ENCODE data around the gene DNAH5. TPM values are rescaled to one million over a fixed set of nuclear protein-coding genes. Genes with fewer than 3 reads are reported as not detected.

DNAH5 gene
- polyA plus RNA-seq, 3 donors: not detected

DNA sequence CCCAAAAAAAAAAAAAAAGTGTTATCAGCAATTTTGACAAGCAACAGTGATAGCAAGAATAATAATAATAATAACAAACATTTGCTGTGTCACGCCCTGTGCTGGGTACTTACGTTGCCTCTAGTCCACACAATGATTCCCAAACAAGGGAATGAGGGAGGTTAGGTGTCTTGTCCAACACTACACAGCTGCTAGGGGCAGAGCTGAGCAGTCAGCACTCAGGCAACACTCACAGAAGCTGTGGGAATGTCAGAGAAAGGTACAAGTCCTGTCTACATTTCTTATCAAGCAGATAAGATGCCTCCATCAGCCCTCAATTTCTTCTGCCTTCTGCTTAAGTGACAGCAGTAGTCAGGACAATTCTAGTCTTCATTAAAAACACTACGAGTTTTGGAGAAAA is 111.0 kb downstream of the DNAH5 start:
- Mint-ChIP-seq H3K4me1 (no peaks in the 10 kb centered on the region), H3K27ac (no peak overlapping the region), H3K4me3 (no peak overlapping the region), H3K9me3 (peaks cover 0 to 9% (median 2%) of the 10 kb centered on the region in 7 donors), H3K27me3 (ENCODE audit: low read depth in 3 of 3) (no peaks in the 10 kb centered on the region), H3K36me3 (no peaks in the 10 kb centered on the region)
- Histone ChIP-seq H4K20me1 (ENCODE audit: insufficient read depth, low read length) (no peaks in the 10 kb centered on the region), H3K4me3 (replicated peaks in 1 of 3; ENCODE audit: low read depth in 2 of 3, low read length in 3 of 3) (no peak overlapping the region), H3K4me1 (ENCODE audit: control insufficient read depth in 1 of 2, insufficient read depth in 2 of 2, low read length in 2 of 2) (no peaks in the 10 kb centered on the region), H3K9me3 (replicated peaks in 1 of 2; ENCODE audit: control insufficient read depth in 1 of 2, insufficient read depth in 1 of 2, low read length in 2 of 2) (peaks cover 0 to 6% of the 10 kb centered on the region in 2 donors), H3K27ac (ENCODE audit: low read depth in 1 of 2, low read length in 2 of 2) (no peak overlapping the region), H3K9ac (ENCODE audit: insufficient read depth, low read length, poor library complexity, severe bottlenecking) (no peak overlapping the region), H3K79me2 (ENCODE audit: insufficient read depth, low read length) (no peaks in the 10 kb centered on the region), H3K36me3 (replicated peaks in 1 of 2; ENCODE audit: control insufficient read depth in 1 of 2, insufficient read depth in 2 of 2, low read length in 2 of 2) (no peaks in the 10 kb centered on the region), H3K4me2 (replicated peaks; ENCODE audit: extremely low read depth, low read length, poor library complexity, severe bottlenecking) (no peak overlapping the region), H2AFZ (ENCODE audit: insufficient read depth, low read depth, low read length, poor library complexity, severe bottlenecking) (no peak overlapping the region), H3K27me3 (ENCODE audit: control insufficient read depth in 2 of 2, insufficient read depth in 2 of 2, low read length in 2 of 2) (no peaks in the 10 kb centered on the region)
- intact Hi-C loops (cut with micrococcal nuclease): no loop called here
- DNase-seq: no peak
- WGBS (ENCODE audit: insufficient coverage): no CpG with 5 or more reads among the region's 3 CpGs
- TF ChIP-seq, protein P1, sequence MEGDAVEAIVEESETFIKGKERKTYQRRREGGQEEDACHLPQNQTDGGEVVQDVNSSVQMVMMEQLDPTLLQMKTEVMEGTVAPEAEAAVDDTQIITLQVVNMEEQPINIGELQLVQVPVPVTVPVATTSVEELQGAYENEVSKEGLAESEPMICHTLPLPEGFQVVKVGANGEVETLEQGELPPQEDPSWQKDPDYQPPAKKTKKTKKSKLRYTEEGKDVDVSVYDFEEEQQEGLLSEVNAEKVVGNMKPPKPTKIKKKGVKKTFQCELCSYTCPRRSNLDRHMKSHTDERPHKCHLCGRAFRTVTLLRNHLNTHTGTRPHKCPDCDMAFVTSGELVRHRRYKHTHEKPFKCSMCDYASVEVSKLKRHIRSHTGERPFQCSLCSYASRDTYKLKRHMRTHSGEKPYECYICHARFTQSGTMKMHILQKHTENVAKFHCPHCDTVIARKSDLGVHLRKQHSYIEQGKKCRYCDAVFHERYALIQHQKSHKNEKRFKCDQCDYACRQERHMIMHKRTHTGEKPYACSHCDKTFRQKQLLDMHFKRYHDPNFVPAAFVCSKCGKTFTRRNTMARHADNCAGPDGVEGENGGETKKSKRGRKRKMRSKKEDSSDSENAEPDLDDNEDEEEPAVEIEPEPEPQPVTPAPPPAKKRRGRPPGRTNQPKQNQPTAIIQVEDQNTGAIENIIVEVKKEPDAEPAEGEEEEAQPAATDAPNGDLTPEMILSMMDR (IDR thresholded peaks at IDR 0.05): no peak

DNA sequence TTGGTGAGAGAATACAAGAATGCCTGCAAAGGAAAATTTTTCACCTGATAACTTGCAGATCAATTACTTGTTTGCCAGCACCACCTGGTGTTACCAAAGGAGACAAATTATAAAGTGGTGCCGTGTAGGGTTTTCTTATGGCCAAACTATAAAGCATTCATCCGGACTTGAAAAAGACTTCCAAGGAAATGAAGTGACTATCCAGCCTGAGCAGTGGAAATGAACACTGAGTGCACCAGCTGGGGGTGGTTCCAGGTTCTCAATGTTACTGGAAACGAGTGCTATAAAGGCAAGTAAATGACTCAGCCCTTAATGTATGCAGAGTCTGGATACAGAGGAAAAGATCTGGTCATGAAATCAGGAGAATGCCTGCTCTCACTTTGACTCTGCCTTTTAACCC is 113.1 kb downstream of the DNAH5 start:
- no peak overlapping the region for H3K4me2 ChIP-seq (replicated peaks; ENCODE audit: extremely low read depth, low read length, poor library complexity, severe bottlenecking)
- no peaks in the 10 kb centered on the region for H3K27me3 ChIP-seq (ENCODE audit: control insufficient read depth in 2 of 2, insufficient read depth in 2 of 2, low read length in 2 of 2)
- H3K4me1 ChIP-seq (ENCODE audit: control insufficient read depth in 1 of 2, insufficient read depth in 2 of 2, low read length in 2 of 2): no peaks in the 10 kb centered on the region
- H3K79me2 ChIP-seq (ENCODE audit: insufficient read depth, low read length): no peaks in the 10 kb centered on the region
- H3K27ac ChIP-seq (ENCODE audit: low read depth in 1 of 2, low read length in 2 of 2): no peak overlapping the region
- no peak overlapping the region for H3K27ac Mint-ChIP-seq
- no peaks in the 10 kb centered on the region for H3K4me1 Mint-ChIP-seq
- H3K36me3 ChIP-seq (replicated peaks in 1 of 2; ENCODE audit: control insufficient read depth in 1 of 2, insufficient read depth in 2 of 2, low read length in 2 of 2): no peaks in the 10 kb centered on the region
- H3K4me3 Mint-ChIP-seq: no peak overlapping the region
- H3K4me3 ChIP-seq (replicated peaks in 1 of 3; ENCODE audit: low read depth in 2 of 3, low read length in 3 of 3): no peak overlapping the region
- no peak overlapping the region for H2AFZ ChIP-seq (ENCODE audit: insufficient read depth, low read depth, low read length, poor library complexity, severe bottlenecking)
- TF ChIP-seq, protein P1 (IDR thresholded peaks at IDR 0.05): no peak
- no peaks in the 10 kb centered on the region for H3K36me3 Mint-ChIP-seq
- intact Hi-C loops (cut with micrococcal nuclease): no loop called here
- H3K27me3 Mint-ChIP-seq (ENCODE audit: low read depth in 3 of 3): no peaks in the 10 kb centered on the region
- H3K9me3 ChIP-seq (replicated peaks in 1 of 2; ENCODE audit: control insufficient read depth in 1 of 2, insufficient read depth in 1 of 2, low read length in 2 of 2): peaks cover 4 to 19% of the 10 kb centered on the region in 2 donors
- no peak for DNase-seq
- no peak overlapping the region for H3K9ac ChIP-seq (ENCODE audit: insufficient read depth, low read length, poor library complexity, severe bottlenecking)
- H4K20me1 ChIP-seq (ENCODE audit: insufficient read depth, low read length): no peaks in the 10 kb centered on the region
- peaks cover 4 to 19% (median 14%) of the 10 kb centered on the region in 7 donors for H3K9me3 Mint-ChIP-seq
- 67% methylated on average over 1 of the region's 3 CpGs for WGBS (ENCODE audit: insufficient coverage)
